Activated naive CD4-positive, alpha-beta T cell treated with anti-CD3 and anti-CD28 coated beads, Interleukin-2, amount 50 U/mL, for 72 hours (primary cell): ENCODE measurements around the gene IPP. TPM values are rescaled to one million over a fixed set of nuclear protein-coding genes. Genes with fewer than 3 reads are reported as not detected.
"Not testable (repeated sequence)": the region's sequence is repeated elsewhere in the genome, so short reads cannot be mapped to it uniquely, and the experiment has no call there.

ENCODE experiments used
- ATAC-seq, 2 donors: fragments of 150-1000 bp; cut with Tn5 transposase; 2 replicates each; pipeline ENCODE4 v1.10.0; 2021; ENCODE audit warnings: mild to moderate bottlenecking in 2 of 2, moderate library complexity in 2 of 2
- DNase-seq, 2 donors: peaks; one replicate each; pipeline ENCODE4 v3.0.0; 2021 to 2022; ENCODE audit warnings: low spot score in 2 of 2
- H3K27ac Mint-ChIP-seq, 2 donors: one replicate each; pipeline ENCODE4 v1.8.0; 2022; ENCODE audit warnings: mild to moderate bottlenecking in 2 of 2, mixed read lengths in 2 of 2
- H3K36me3 Mint-ChIP-seq, 2 donors: one replicate each; pipeline ENCODE4 v1.8.0; 2022; ENCODE audit warnings: mixed read lengths in 2 of 2
- H3K9me3 Mint-ChIP-seq, 2 donors: one replicate each; pipeline ENCODE4 v1.8.0; 2022; ENCODE audit warnings: mixed read lengths in 2 of 2
- total RNA-seq, 2 donors: library from RNA; stranded (reverse); gene quantifications; one replicate each; pipeline ENCODE4 v1.2.3, GENCODE V29; 2022

IPP gene
- total RNA-seq, 2 donors from 2014 or later, result 13.8 to 16.3 TPM

DNA sequence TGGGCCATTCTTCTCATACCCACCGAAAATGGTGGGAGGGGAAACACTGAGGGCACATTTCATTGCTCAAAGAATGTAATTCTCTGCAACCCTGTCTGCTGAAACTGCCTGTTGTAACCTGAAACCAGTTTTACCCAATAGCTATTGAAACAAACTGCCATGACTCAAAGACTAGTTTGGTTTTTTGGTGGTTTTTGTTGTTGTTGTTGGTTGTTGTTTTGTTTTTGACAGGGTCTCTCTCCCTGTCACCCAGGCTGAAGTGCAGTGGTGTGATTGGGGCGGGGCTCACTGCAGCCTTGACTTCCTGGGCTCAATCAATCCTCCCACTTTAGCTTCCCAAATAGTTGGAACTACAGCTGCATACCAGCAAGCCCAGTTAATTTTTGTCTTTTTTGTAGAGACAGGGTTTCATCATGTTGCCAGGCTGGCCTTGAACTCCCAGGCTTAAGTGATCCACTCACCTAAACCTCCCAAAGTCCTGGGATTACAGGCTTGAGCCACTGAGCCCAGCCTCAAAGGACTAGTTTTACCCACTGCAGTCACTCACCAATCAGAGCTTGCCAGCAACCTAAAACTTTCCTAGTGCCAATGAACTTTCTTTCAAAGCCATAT, 2.1 kb upstream of the IPP start:
- Mint-ChIP-seq H3K9me3 (peaks cover 8 to 19% of the 10 kb centered on the region in 2 donors), H3K36me3 (peaks cover 7 to 22% of the 10 kb centered on the region in 2 donors), H3K27ac (peak overlapping the region in 1 of 2 donors; percentile 98)
- no peak for ATAC-seq
- DNase-seq, result no peak

- DNase-seq (no peak), ATAC-seq (no peak)
- Mint-ChIP-seq H3K9me3 (peaks cover 8 to 19% of the 10 kb centered on the region in 2 donors), H3K36me3 (peaks cover 7 to 22% of the 10 kb centered on the region in 2 donors), H3K27ac (peak overlapping the region in 1 of 2 donors; percentile 98)
These were observed 1.6 kb upstream of the IPP start for GRCh38 chr1:45752014-45752413.

DNA sequence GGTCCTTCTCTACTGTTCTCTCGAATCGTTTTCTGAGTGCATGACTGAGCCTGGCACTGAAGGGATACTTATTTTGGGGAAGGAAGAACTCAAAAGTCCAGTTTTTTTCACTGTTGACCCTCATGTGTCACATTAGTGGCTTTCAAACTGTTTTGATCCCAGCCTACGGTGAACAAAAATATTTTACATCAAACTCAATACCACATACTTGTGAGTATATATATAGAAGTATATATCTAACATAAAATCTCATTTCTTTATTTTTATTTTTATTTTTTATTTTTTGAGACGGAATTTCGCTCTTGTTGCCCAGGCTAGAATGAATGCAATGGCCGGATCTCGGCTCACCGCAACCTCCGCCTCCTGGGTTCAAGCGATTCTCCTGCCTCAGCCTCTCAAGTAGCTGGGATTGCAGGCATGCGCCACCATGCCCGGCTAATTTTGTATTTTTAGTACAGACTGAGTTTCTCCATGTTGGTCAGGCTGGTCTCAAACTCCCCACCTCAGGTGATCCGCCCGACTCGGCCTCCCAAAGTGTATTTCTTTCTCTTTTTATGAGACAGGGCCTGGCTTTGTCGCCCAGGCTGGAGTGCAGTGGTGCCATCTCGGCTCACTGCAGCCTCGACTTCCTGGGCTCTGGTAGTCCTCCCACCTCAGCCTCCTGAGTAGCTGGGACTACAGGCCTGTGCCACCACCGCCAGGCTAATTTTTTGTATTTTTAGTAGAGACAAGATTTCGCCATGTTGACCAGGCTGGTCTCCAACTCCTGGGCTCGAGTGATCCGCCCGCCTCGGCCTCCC, 786 bp upstream of the IPP start:
- not testable (repeated sequence) for ATAC-seq, DNase-seq
- Mint-ChIP-seq H3K36me3 (peaks cover 8 to 22% of the 10 kb centered on the region in 2 donors), H3K9me3 (peaks cover 8 to 19% of the 10 kb centered on the region in 2 donors), H3K27ac (peak overlapping the region; percentile 97 to 98)

DNA sequence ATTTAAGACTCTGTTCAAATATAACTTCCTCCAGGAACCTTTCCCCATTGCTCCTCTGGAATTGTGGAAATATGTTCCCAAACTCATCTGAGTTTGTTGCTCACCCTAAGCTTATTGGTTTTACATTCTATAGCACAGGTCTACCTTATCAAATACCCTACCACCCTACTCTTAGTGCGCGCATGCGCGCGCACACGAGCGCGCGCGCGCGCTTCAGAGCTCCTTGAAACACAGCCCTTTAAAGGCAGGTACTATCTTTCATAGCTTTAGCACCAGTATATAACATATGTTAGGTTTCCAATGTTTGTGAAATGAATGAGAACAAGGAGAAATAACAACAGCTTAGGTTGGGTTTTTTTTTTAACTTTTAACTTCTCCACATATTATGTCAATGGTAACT, 3.5 kb downstream of the IPP start:
- Mint-ChIP-seq H3K27ac (no peak overlapping the region), H3K9me3 (no peaks in the 10 kb centered on the region), H3K36me3 (peaks cover 4 to 11% of the 10 kb centered on the region in 2 donors)
- no peak for ATAC-seq
- DNase-seq, result no peak

- H3K9me3 Mint-ChIP-seq, DNase-seq, H3K36me3 Mint-ChIP-seq, ATAC-seq, H3K27ac Mint-ChIP-seq: not testable (repeated sequence)
These were observed 10.8 kb downstream of the IPP start for GRCh38 chr1:45739641-45740156.

- no peaks in the 10 kb centered on the region for H3K9me3 Mint-ChIP-seq
- DNase-seq (no peak), ATAC-seq (no peak)
- H3K36me3 Mint-ChIP-seq, result peaks cover 5 to 9% of the 10 kb centered on the region in 2 donors
- H3K27ac Mint-ChIP-seq, result no peak overlapping the region
These were observed 11.3 kb downstream of the IPP start for GRCh38 chr1:45739137-45739536.

- H3K9me3 Mint-ChIP-seq, result no peaks in the 10 kb centered on the region
- peak overlapping the region in 1 of 2 donors; percentile 23 for H3K27ac Mint-ChIP-seq
- ATAC-seq, result no peak
- DNase-seq, result no peak
- no peaks in the 10 kb centered on the region for H3K36me3 Mint-ChIP-seq
These were observed 19.6 kb downstream of the IPP start for GRCh38 chr1:45730780-45731319.

DNA sequence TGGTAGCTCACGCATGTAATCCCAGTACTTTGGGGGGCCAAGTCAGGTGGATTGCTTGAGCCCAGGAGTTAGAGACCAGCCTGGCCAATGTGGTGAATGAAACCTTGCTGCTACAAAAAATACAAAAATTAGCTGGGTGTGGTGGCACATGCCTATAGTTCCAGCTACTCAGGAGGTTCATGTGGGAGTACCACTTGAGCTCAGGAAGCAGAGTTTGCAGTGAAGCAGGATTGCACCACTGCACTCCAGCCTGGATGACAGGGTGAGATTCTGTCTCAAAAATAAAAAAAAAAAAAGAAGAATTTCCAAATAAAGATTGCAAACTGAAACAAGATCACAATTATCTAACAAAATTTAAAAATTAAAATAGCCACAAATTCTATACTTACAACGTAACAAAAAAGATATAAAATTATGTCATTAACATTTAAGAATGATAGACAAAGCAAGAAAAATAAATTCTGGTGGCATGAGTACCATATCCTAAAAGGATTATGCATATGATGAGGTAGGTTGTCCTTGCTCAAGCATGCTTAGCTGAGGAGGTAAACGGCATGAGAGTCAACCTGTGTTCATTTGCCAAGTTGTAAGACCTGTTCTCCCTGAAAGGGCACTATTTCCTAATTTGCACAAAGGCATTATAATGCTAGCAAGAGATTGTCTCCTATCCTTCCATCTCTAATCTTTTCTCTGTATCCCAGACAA, 20.2 kb downstream of the IPP start:
- no peaks in the 10 kb centered on the region for H3K9me3 Mint-ChIP-seq
- no peak for DNase-seq
- H3K27ac Mint-ChIP-seq, result peak overlapping the region in 1 of 2 donors; percentile 23
- ATAC-seq, result no peak
- no peaks in the 10 kb centered on the region for H3K36me3 Mint-ChIP-seq

DNA sequence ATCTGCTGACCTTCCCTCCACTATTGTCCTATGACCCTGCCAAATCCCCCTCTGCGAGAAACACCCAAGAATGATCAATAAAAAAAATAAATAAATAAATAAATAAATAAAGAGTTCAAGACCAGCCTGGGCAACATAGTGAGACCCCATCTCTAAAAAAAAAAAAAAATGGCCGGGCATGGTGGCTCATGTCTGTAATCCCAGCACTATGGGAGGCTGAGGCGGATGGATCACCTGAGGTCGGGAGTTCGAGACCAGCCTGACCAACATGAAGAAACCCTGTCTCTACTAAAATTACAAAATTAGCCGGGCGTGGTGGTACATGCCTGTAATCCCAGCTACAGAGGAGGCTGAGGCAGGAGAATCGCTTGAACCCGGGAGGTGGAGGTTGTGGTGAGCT, 24.4 kb downstream of the IPP start:
- not testable (repeated sequence) for DNase-seq, ATAC-seq, H3K36me3 Mint-ChIP-seq, H3K9me3 Mint-ChIP-seq, H3K27ac Mint-ChIP-seq

DNA sequence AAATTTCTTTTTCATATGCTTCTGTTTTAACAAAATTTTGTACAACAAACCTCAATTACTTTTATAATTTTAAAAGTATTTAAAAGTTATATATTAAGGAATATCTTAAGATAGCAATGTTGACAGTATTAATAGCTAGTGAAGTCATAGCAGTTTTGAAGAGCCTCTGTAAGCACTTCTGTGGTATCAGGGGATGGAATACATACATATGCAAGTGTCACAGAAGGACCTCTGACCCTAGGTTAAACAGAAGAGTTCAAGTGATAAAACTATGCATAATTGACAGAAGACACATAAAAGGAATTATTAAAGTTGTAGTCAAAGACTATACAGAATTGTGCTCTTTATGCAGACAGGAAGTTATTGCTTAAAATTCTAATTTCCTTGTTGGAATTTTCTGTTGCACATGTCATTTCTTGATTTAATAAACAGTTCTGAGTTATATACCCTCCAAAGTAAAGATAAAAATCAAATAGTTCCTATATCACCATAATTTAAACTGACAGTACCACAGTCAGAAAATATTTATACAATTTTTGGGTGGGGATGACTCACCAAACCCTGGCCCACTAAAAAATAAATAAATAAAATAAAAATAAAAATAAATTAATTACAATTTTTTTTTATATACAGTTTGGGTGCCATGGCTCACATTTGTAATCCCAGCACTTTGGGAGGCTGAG, 27.1 kb downstream of the IPP start:
- DNase-seq (no peak), ATAC-seq (no peak)
- no peaks in the 10 kb centered on the region for H3K36me3 Mint-ChIP-seq
- H3K9me3 Mint-ChIP-seq, result no peaks in the 10 kb centered on the region
- H3K27ac Mint-ChIP-seq, result no peak overlapping the region

DNA sequence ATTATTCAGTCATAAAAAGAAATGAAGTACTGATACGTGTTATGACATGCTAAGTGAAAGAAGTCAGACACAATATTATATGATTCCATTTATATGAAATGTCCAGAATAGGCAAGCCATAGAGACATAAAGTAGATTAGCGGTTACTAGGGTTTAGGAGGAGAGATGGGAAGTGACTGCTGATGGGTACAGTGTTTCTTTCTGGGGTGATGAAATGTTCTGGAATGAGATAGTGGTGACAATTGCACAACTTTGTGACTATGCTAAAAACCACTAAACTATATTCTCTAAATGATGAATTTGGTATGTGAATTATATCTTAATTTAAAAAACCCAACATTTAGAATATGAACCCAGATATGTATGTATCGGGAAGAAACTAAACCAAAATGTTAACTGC, 27.6 kb downstream of the IPP start:
- no peaks in the 10 kb centered on the region for H3K36me3 Mint-ChIP-seq
- ATAC-seq, result no peak
- H3K9me3 Mint-ChIP-seq, result no peaks in the 10 kb centered on the region
- no peak overlapping the region for H3K27ac Mint-ChIP-seq
- no peak for DNase-seq

DNA sequence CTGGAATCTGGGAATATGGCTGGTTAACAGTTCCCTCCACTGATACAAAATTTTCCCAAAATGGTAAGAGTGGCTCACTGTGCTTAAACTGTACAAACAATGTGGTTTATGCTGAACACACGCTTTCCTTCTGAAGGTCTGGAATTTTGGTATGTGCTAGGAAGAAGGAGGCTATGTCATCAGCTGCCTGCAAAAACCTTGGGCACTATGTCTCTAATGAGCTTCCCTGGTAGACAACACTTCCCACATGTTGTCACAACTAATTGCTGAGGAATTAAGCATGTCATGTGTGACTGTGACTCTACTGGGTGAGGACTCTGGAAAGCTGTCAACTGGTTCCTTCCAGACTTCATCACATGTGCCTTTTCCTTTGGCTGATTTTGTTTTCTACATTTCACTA, 29.2 kb downstream of the IPP start:
- Mint-ChIP-seq H3K27ac (no peak overlapping the region), H3K36me3 (no peaks in the 10 kb centered on the region), H3K9me3 (no peaks in the 10 kb centered on the region)
- no peak for DNase-seq
- ATAC-seq, result no peak

- Mint-ChIP-seq H3K9me3 (no peaks in the 10 kb centered on the region), H3K27ac (peak overlapping the region in 1 of 2 donors; percentile 53), H3K36me3 (no peaks in the 10 kb centered on the region)
- ATAC-seq (no peak), DNase-seq (no peak)
These were observed 32.2 kb downstream of the IPP start for GRCh38 chr1:45718289-45718688.

GRCh38 chr1:45717386-45717785, 33.1 kb downstream of the IPP start:
- not testable (repeated sequence) for H3K36me3 Mint-ChIP-seq, DNase-seq, ATAC-seq, H3K9me3 Mint-ChIP-seq, H3K27ac Mint-ChIP-seq

DNA sequence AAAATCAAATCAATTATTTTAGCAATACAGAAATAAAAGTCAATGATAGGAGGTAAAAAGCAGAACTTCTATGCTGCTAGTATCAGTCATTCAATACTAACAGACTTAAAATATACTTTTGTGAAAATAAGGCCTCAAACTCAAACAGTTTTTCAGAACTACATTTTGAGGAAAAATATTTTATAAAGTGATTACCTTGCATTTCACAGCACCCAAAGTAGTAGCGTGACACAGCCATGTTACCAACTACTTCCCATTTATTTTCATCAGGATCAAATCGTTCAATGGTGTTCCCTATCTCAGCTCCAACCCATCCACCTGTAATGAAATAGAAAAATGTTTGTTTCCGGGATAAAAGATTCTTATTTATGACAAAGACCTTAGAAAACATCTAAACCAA, 33.8 kb downstream of the IPP start:
- H3K36me3 Mint-ChIP-seq, result peaks cover 0 to 3% of the 10 kb centered on the region in 2 donors
- H3K27ac Mint-ChIP-seq, result no peak overlapping the region
- H3K9me3 Mint-ChIP-seq, result no peaks in the 10 kb centered on the region
- DNase-seq (no peak), ATAC-seq (no peak)

- Mint-ChIP-seq H3K27ac (peak overlapping the region in 1 of 2 donors; percentile 36), H3K9me3 (no peaks in the 10 kb centered on the region), H3K36me3 (peaks cover 0 to 6% of the 10 kb centered on the region in 2 donors)
- ATAC-seq, result no peak
- DNase-seq, result no peak
These were observed 36.7 kb downstream of the IPP start for GRCh38 chr1:45713711-45714110.
